Activated naive CD4-positive, alpha-beta T cell treated with anti-CD3 and anti-CD28 coated beads for 36 hours (primary cell): ENCODE results near the gene ADIRF. TPM values are rescaled to one million over a fixed set of nuclear protein-coding genes. Genes with fewer than 3 reads are reported as not detected.

Source experiments
- CTCF ChIA-PET: fragments of 350-600 bp; sonication (Branson Sonifier 250); formaldehyde crosslinking; loops from one replicate; lab custom pipeline; 2021; ENCODE audit warnings: antibody characterized with exemption; lab: Charles Lee
- DNase-seq: peaks from one replicate; pipeline ENCODE4 v3.0.0-alpha.2; 2020
- H3K27ac Mint-ChIP-seq: one replicate; pipeline ENCODE4 v1.8.0; 2021; ENCODE audit warnings: mild to moderate bottlenecking, mixed read lengths
- H3K27me3 Mint-ChIP-seq: one replicate; pipeline ENCODE4 v1.8.0; 2021; ENCODE audit warnings: low read depth, mixed read lengths
- H3K36me3 Mint-ChIP-seq: one replicate; pipeline ENCODE4 v1.8.0; 2021; ENCODE audit warnings: low read depth, mixed read lengths
- H3K4me1 Mint-ChIP-seq: one replicate; pipeline ENCODE4 v1.8.0; 2021; ENCODE audit warnings: low read depth, mixed read lengths
- H3K4me3 Mint-ChIP-seq: one replicate; pipeline ENCODE4 v1.8.0; 2021; ENCODE audit warnings: mild to moderate bottlenecking, moderate library complexity, mixed read lengths
- H3K9me3 Mint-ChIP-seq: one replicate; pipeline ENCODE4 v1.8.0; 2021; ENCODE audit warnings: mixed read lengths
- intact Hi-C: fragments of 100-400 bp; cut with micrococcal nuclease; formaldehyde crosslinking; loops from one replicate; pipeline ENCODE4 v1.15.1; 2023
- total RNA-seq, 2 experiments: library from RNA; stranded (reverse); gene quantifications; one replicate each; pipeline ENCODE4 v1.2.3, GENCODE V29; 2021

The ADIRF gene
- total RNA-seq, 2 experiments from 2014 or later = not detected

GRCh38 chr10:86964847-86965190 lies 3.5 kb upstream of the ADIRF start:
- no peaks in the 10 kb centered on the region for H3K27me3 Mint-ChIP-seq
- CTCF ChIA-PET = interaction anchor here (0.6 to 3.1 kb wide), 2 partner anchors 15 to 75 kb away, joined by 3 to 11 read pairs; no protein-coding TSS in a partner anchor
- no peak for DNase-seq
- no peaks in the 10 kb centered on the region for H3K9me3 Mint-ChIP-seq
- peaks cover 34% of the 10 kb centered on the region for H3K4me1 Mint-ChIP-seq
- intact Hi-C loops = no loop called here
- no peak overlapping the region for H3K27ac Mint-ChIP-seq
- H3K4me3 Mint-ChIP-seq = no peak overlapping the region
- no peaks in the 10 kb centered on the region for H3K36me3 Mint-ChIP-seq

- DNase-seq = peak; percentile 51
- Mint-ChIP-seq H3K4me1 (peaks cover 39% of the 10 kb centered on the region), H3K27ac (peak overlapping the region; percentile 77), H3K9me3 (no peaks in the 10 kb centered on the region), H3K27me3 (no peaks in the 10 kb centered on the region), H3K36me3 (no peaks in the 10 kb centered on the region), H3K4me3 (peak overlapping the region; percentile 54)
- intact Hi-C loops = loop anchor here (1.0 to 2.0 kb wide), 3 partner anchors 27 to 277 kb away; no protein-coding TSS in a partner anchor
- CTCF ChIA-PET = interaction anchor here (0.6 to 3.1 kb wide), 11 partner anchors 10 to 234 kb away, joined by 3 to 11 read pairs (median 5); no protein-coding TSS in a partner anchor
Observed at GRCh38 chr10:86965986-86966654, 2.2 kb upstream of the ADIRF start.

GRCh38 chr10:86967481-86967941 lies 771 bp upstream of the ADIRF start:
- CTCF ChIA-PET = interaction anchor here (0.6 to 3.1 kb wide), 6 partner anchors 17 to 264 kb away, joined by 5 to 11 read pairs (median 8); no protein-coding TSS in a partner anchor
- H3K4me1 Mint-ChIP-seq = peaks cover 44% of the 10 kb centered on the region
- H3K9me3 Mint-ChIP-seq = no peaks in the 10 kb centered on the region
- no peak for DNase-seq
- no peaks in the 10 kb centered on the region for H3K27me3 Mint-ChIP-seq
- H3K4me3 Mint-ChIP-seq = no peak overlapping the region
- no peaks in the 10 kb centered on the region for H3K36me3 Mint-ChIP-seq
- H3K27ac Mint-ChIP-seq = no peak overlapping the region
- intact Hi-C loops = loop anchor here (2.0 kb wide), 1 partner anchor 279 kb away; no protein-coding TSS in a partner anchor

GRCh38 chr10:86968994-86969355 lies 693 bp downstream of the ADIRF start:
- no peaks in the 10 kb centered on the region for H3K36me3 Mint-ChIP-seq
- peak overlapping the region; percentile 9 for H3K4me3 Mint-ChIP-seq
- H3K9me3 Mint-ChIP-seq = no peaks in the 10 kb centered on the region
- H3K27ac Mint-ChIP-seq = no peak overlapping the region
- no peak for DNase-seq
- peaks cover 46% of the 10 kb centered on the region for H3K4me1 Mint-ChIP-seq
- intact Hi-C loops = no loop called here
- CTCF ChIA-PET = interaction anchor here (1.1 to 1.2 kb wide), 2 partner anchors 32 to 257 kb away, joined by 3 to 4 read pairs; no protein-coding TSS in a partner anchor
- no peaks in the 10 kb centered on the region for H3K27me3 Mint-ChIP-seq

GRCh38 chr10:86969421-86970041 lies 1.2 kb downstream of the ADIRF start:
- peak overlapping the region; percentile 10 for H3K4me3 Mint-ChIP-seq
- intact Hi-C loops = loop anchor here (5.0 kb wide), 2 partner anchors 447 to 567 kb away; partner anchors contain the start of gene WAPL

GRCh38 chr10:86970162-86970981 lies 2.1 kb downstream of the ADIRF start:
- intact Hi-C loops = loop anchor here (5.0 kb wide), 2 partner anchors 448 to 568 kb away; partner anchors contain the start of gene WAPL
- Mint-ChIP-seq H3K9me3 (no peaks in the 10 kb centered on the region), H3K27me3 (no peaks in the 10 kb centered on the region), H3K36me3 (no peaks in the 10 kb centered on the region), H3K4me1 (peaks cover 46% of the 10 kb centered on the region), H3K27ac (no peak overlapping the region), H3K4me3 (peak overlapping the region; percentile 66)
- DNase-seq = no peak
- CTCF ChIA-PET = interaction anchor here (0.6 to 1.1 kb wide), 5 partner anchors 10 to 411 kb away, joined by 3 to 6 read pairs (median 3); no protein-coding TSS in a partner anchor

More at GRCh38 chr10:86969421-86970041, 1.2 kb downstream of the ADIRF start:
- DNase-seq = no peak
- Mint-ChIP-seq H3K4me1 (peaks cover 46% of the 10 kb centered on the region), H3K9me3 (no peaks in the 10 kb centered on the region), H3K27ac (no peak overlapping the region), H3K36me3 (no peaks in the 10 kb centered on the region), H3K27me3 (no peaks in the 10 kb centered on the region)
- CTCF ChIA-PET = interaction anchor here (0.6 to 1.2 kb wide), 4 partner anchors 31 to 410 kb away, joined by 3 to 6 read pairs (median 4); no protein-coding TSS in a partner anchor

- intact Hi-C loops = loop anchor here (1.0 to 5.0 kb wide), 4 partner anchors 113 to 569 kb away; partner anchors contain the start of genes GLUD1 and WAPL
- H3K27ac Mint-ChIP-seq = no peak overlapping the region
- no peaks in the 10 kb centered on the region for H3K27me3 Mint-ChIP-seq
- no peaks in the 10 kb centered on the region for H3K9me3 Mint-ChIP-seq
- peak overlapping the region; percentile 66 for H3K4me3 Mint-ChIP-seq
- DNase-seq = no peak
- no peaks in the 10 kb centered on the region for H3K36me3 Mint-ChIP-seq
- CTCF ChIA-PET = interaction anchor here (1.0 to 1.1 kb wide), 3 partner anchors 10 to 126 kb away, joined by 3 to 4 read pairs (median 3); no protein-coding TSS in a partner anchor
- H3K4me1 Mint-ChIP-seq = peaks cover 41% of the 10 kb centered on the region
Observed at GRCh38 chr10:86970982-86971231, 2.6 kb downstream of the ADIRF start.

- CTCF ChIA-PET = interaction anchor here (1.0 to 1.1 kb wide), 3 partner anchors 11 to 126 kb away, joined by 3 to 4 read pairs (median 3); no protein-coding TSS in a partner anchor
- peaks cover 35% of the 10 kb centered on the region for H3K4me1 Mint-ChIP-seq
- H3K9me3 Mint-ChIP-seq = no peaks in the 10 kb centered on the region
- no peaks in the 10 kb centered on the region for H3K27me3 Mint-ChIP-seq
- peak overlapping the region; percentile 56 for H3K27ac Mint-ChIP-seq
- intact Hi-C loops = loop anchor here (1.0 to 5.0 kb wide), 4 partner anchors 113 to 569 kb away; partner anchors contain the start of genes GLUD1 and WAPL
- H3K4me3 Mint-ChIP-seq = peak overlapping the region; percentile 72
- H3K36me3 Mint-ChIP-seq = no peaks in the 10 kb centered on the region
- DNase-seq = peak; percentile 83
Observed at GRCh38 chr10:86971232-86971991, 3.1 kb downstream of the ADIRF start.

- no peaks in the 10 kb centered on the region for H3K27me3 Mint-ChIP-seq
- H3K4me3 Mint-ChIP-seq = peak overlapping the region; percentile 17
- H3K27ac Mint-ChIP-seq = no peak overlapping the region
- intact Hi-C loops = loop anchor here (5.0 kb wide), 2 partner anchors 450 to 570 kb away; partner anchors contain the start of gene WAPL
- CTCF ChIA-PET = no interaction called here
- H3K36me3 Mint-ChIP-seq = no peaks in the 10 kb centered on the region
- no peak for DNase-seq
- H3K9me3 Mint-ChIP-seq = no peaks in the 10 kb centered on the region
- peaks cover 24% of the 10 kb centered on the region for H3K4me1 Mint-ChIP-seq
Observed at GRCh38 chr10:86972613-86973380, 4.5 kb downstream of the ADIRF start.

GRCh38 chr10:86974484-86974883 lies 6.2 kb downstream of the ADIRF start:
- H3K9me3 Mint-ChIP-seq = no peaks in the 10 kb centered on the region
- no peak overlapping the region for H3K27ac Mint-ChIP-seq
- H3K4me3 Mint-ChIP-seq = no peak overlapping the region
- intact Hi-C loops = loop anchor here (5.0 kb wide), 2 partner anchors 452 to 572 kb away; partner anchors contain the start of gene WAPL
- no peaks in the 10 kb centered on the region for H3K36me3 Mint-ChIP-seq
- CTCF ChIA-PET = no interaction called here
- no peaks in the 10 kb centered on the region for H3K27me3 Mint-ChIP-seq
- no peak for DNase-seq
- H3K4me1 Mint-ChIP-seq = peaks cover 16% of the 10 kb centered on the region
